ENCODE results near the gene GAB4. TPM values are rescaled to one million over a fixed set of nuclear protein-coding genes. Genes with fewer than 3 reads are reported as not detected.

The GAB4 gene
- total and polyA plus RNA-seq, 10 of the 15 experiments (the other 5 are each of a cell fraction or from before 2014, with no cell fraction given), result not detected

GRCh38 chr22:17056807-17057206, 48.8 kb upstream of the GAB4 start:
- ChIA-PET SMC1A (ENCODE audit: uncharacterized antibody, unreplicated experiment) (interaction anchor here (1.0 to 3.3 kb wide), 4 partner anchors 13 to 142 kb away, joined by 3 to 30 read pairs (median 3); no protein-coding TSS in a partner anchor), POLR2A (no interaction called here), RAD21 (ENCODE audit: unreplicated experiment) (interaction anchor here (2.6 kb wide), 1 partner anchor 140 kb away, joined by 24 read pairs; no protein-coding TSS in a partner anchor), CTCF (interaction anchor here (0.8 to 3.9 kb wide), 6 partner anchors 18 to 143 kb away, joined by 3 to 63 read pairs (median 4); no protein-coding TSS in a partner anchor)
- ATAC-seq, result no peak
- no peaks in the 10 kb centered on the region for H3K9me3 ChIP-seq (replicated peaks; ENCODE audit: control insufficient read depth, insufficient read depth, low read length)
- no peak overlapping the region for H3K4me3 ChIP-seq
- no peak overlapping the region for H2AFZ ChIP-seq (ENCODE audit: control insufficient read depth, low read depth, low read length)
- in situ Hi-C loops (cut with MboI), result loop anchor here (5.0 kb wide), 1 partner anchor 140 kb away; no protein-coding TSS in a partner anchor
- H3K4me2 ChIP-seq (ENCODE audit: control insufficient read depth, insufficient read depth), result no peak overlapping the region
- no peaks in the 10 kb centered on the region for H3K27me3 ChIP-seq (replicated peaks in 1 of 2; ENCODE audit: control insufficient read depth in 2 of 2, insufficient read depth in 2 of 2, low read length in 1 of 2)
- H3K36me3 ChIP-seq (ENCODE audit: control insufficient read depth in 2 of 2, insufficient read depth in 2 of 2, low read length in 1 of 2), result peaks cover 0 to 18% of the 10 kb centered on the region in 2 experiments
- no peaks in the 10 kb centered on the region for H3K79me2 ChIP-seq (ENCODE audit: control insufficient read depth, insufficient read depth, low read length)
- H3K9ac ChIP-seq (ENCODE audit: control insufficient read depth, insufficient read depth, low read length), result no peak overlapping the region
- H3K4me1 ChIP-seq (ENCODE audit: control insufficient read depth, insufficient read depth, low read length), result no peaks in the 10 kb centered on the region
- no peak overlapping the region for H3K27ac ChIP-seq (ENCODE audit: control insufficient read depth, insufficient read depth)
- TF ChIP-seq JUND (IDR thresholded peaks at IDR 0.05; ENCODE audit: low read depth, low read length) (no peak), STAT1 (conservative IDR thresholded peaks at IDR 0.05) (no peak), POLR2A (IDR thresholded peaks at IDR 0.05; ENCODE audit: low read depth, low read length) (no peak), NR2F1 (conservative IDR thresholded peaks at IDR 0.05) (no peak), NFYB (IDR thresholded peaks at IDR 0.05; ENCODE audit: insufficient read depth, low read depth, low read length) (no peak), RAD21 (IDR thresholded peaks at IDR 0.05; ENCODE audit: insufficient read depth, low read depth, low read length) (no peak), IRF4 (IDR thresholded peaks at IDR 0.05; ENCODE audit: low read depth, low read length) (no peak), MEF2A (IDR thresholded peaks at IDR 0.05; ENCODE audit: insufficient read depth, low read depth, low read length) (no peak), SPI1 (IDR thresholded peaks at IDR 0.05; ENCODE audit: borderline replicate concordance, insufficient read depth, low read depth, low read length) (no peak), SMC3 (IDR thresholded peaks at IDR 0.05; ENCODE audit: borderline replicate concordance, low read length) (no peak), ZNF622 (IDR thresholded peaks at IDR 0.05) (no peak), CHD2 (IDR thresholded peaks at IDR 0.05; ENCODE audit: borderline replicate concordance, low read depth, low read length) (no peak), BCL11A (IDR thresholded peaks at IDR 0.05; ENCODE audit: low read depth, low read length) (no peak), CBX5 (IDR thresholded peaks at IDR 0.05; ENCODE audit: low read depth) (no peak), ATF7 (IDR thresholded peaks at IDR 0.05; ENCODE audit: low read depth) (no peak), MXI1 (IDR thresholded peaks at IDR 0.05; ENCODE audit: low read depth, low read length) (no peak)
- WGBS (ENCODE audit: insufficient coverage, insufficient replicate concordance, low lambda C conversion rate, missing lambda C conversion rate), result 94% methylated on average over 8 of the region's 8 CpGs
- no peak for DNase-seq (ENCODE audit: low read depth, low spot score)
- FAIRE-seq, result no peak
- H4K20me1 ChIP-seq (ENCODE audit: control insufficient read depth, insufficient read depth), result no peaks in the 10 kb centered on the region; the same call in 1 of the 2 replicates
- BruUV-seq (replicated peaks), result no TSS peak
- intact Hi-C loops (cut with micrococcal nuclease; ENCODE audit: unreplicated experiment), result loop anchor here (5.0 to 10.0 kb wide), 2 partner anchors 282 to 445 kb away; no protein-coding TSS in a partner anchor
